H1 (cell line): ENCODE results near the gene PPP4R1.

Experiments
- CTCF ChIP-seq, 3 experiments: IDR thresholded peaks; 1 replicate in 2 of 3; 2 replicates in 1 of 3; pipeline versions ENCODE4 v1.5.1 to v1.6.1; 2011; ENCODE audit warnings: low read length in 3 of 3, mild to moderate bottlenecking in 3 of 3, inconsistent platforms in 2 of 3, low read depth in 1 of 3, moderate library complexity in 1 of 3; ENCODE audit not compliant: insufficient read depth in 1 of 3; ENCODE audit errors: control extremely low read depth in 1 of 3
- EP300 ChIP-seq, 2 experiments: IDR thresholded peaks; 1 replicate in 1 of 2; 2 replicates in 1 of 2; pipeline ENCODE4 v1.6.1; 2011 to 2012; ENCODE audit warnings: low read depth in 2 of 2, low read length in 2 of 2, mild to moderate bottlenecking in 2 of 2, borderline replicate concordance in 1 of 2, inconsistent platforms in 1 of 2, moderate library complexity in 1 of 2
- EZH2 ChIP-seq: fragments of 200-600 bp; sonication (generic); IDR thresholded peaks from 2 replicates; pipeline ENCODE4 v1.7.1; 2012; ENCODE audit warnings: low read depth, mild to moderate bottlenecking, moderate library complexity, low read length, inconsistent platforms; ENCODE audit not compliant: severe bottlenecking
- POLR2A ChIP-seq, 2 experiments: IDR thresholded peaks; 1 replicate in 1 of 2; 2 replicates in 1 of 2; pipeline ENCODE4 v1.6.1; 2011; ENCODE audit warnings: low read depth in 2 of 2, low read length in 2 of 2, mild to moderate bottlenecking in 2 of 2; ENCODE audit errors: control extremely low read depth in 1 of 2
- POLR2AphosphoS5 ChIP-seq: IDR thresholded peaks from 2 replicates; pipeline ENCODE4 v1.6.1; 2011; ENCODE audit warnings: low read depth, low read length
- TF ChIP-seq, protein P1 (sequence below): IDR thresholded peaks from 2 replicates; pipeline ENCODE4 v1.6.1; 2012; ENCODE audit warnings: low read length, inconsistent platforms
- TF ChIP-seq, protein P2 (sequence below): IDR thresholded peaks from 2 replicates; pipeline ENCODE4 v1.6.1; 2011; ENCODE audit warnings: low read depth, mild to moderate bottlenecking, low read length; ENCODE audit not compliant: insufficient read depth

GRCh38 chr18:9608728-9609127, 5.6 kb downstream of the PPP4R1 start:
- TF ChIP-seq EP300 (IDR thresholded peaks at IDR 0.05; ENCODE audit: borderline replicate concordance in 1 of 2, low read depth in 2 of 2, low read length in 2 of 2), result no peak
- TF ChIP-seq, protein P1, sequence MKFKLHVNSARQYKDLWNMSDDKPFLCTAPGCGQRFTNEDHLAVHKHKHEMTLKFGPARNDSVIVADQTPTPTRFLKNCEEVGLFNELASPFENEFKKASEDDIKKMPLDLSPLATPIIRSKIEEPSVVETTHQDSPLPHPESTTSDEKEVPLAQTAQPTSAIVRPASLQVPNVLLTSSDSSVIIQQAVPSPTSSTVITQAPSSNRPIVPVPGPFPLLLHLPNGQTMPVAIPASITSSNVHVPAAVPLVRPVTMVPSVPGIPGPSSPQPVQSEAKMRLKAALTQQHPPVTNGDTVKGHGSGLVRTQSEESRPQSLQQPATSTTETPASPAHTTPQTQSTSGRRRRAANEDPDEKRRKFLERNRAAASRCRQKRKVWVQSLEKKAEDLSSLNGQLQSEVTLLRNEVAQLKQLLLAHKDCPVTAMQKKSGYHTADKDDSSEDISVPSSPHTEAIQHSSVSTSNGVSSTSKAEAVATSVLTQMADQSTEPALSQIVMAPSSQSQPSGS, result no peak
- no peak for TF ChIP-seq CTCF (IDR thresholded peaks at IDR 0.05; ENCODE audit: control extremely low read depth in 1 of 3, insufficient read depth in 1 of 3, low read depth in 1 of 3, low read length in 3 of 3)
- TF ChIP-seq POLR2AphosphoS5, result no peak
- no peak for TF ChIP-seq EZH2
- TF ChIP-seq POLR2A (IDR thresholded peaks at IDR 0.05; ENCODE audit: control extremely low read depth in 1 of 2, low read depth in 2 of 2, low read length in 2 of 2), result no peak
- TF ChIP-seq, protein P2, sequence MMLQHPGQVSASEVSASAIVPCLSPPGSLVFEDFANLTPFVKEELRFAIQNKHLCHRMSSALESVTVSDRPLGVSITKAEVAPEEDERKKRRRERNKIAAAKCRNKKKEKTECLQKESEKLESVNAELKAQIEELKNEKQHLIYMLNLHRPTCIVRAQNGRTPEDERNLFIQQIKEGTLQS, result no peak
